Activated CD8-positive, alpha-beta T cell treated with anti-CD3 and anti-CD28 coated beads for 36 hours (primary cell): Measurements from ENCODE around the gene DNAJB8. TPM values are rescaled to one million over a fixed set of nuclear protein-coding genes. Genes with fewer than 3 reads are reported as not detected.

Experiments
- ATAC-seq: fragments of 200-7000 bp; cut with Tn5 transposase; one replicate; pipeline ENCODE4 v1.10.0; 2021; ENCODE audit warnings: mild to moderate bottlenecking, moderate library complexity
- CTCF ChIA-PET: fragments of 350-600 bp; sonication (Branson Sonifier 250); formaldehyde crosslinking; loops from one replicate; lab custom pipeline; 2021; ENCODE audit warnings: antibody characterized with exemption; lab: Charles Lee
- POLR2A ChIA-PET: fragments of 350-600 bp; sonication (Branson Sonifier 250); formaldehyde crosslinking; loops from one replicate; lab custom pipeline; 2021; ENCODE audit warnings: antibody characterized with exemption; lab: Charles Lee
- DNase-seq: peaks from one replicate; pipeline ENCODE4 v3.0.0-alpha.2; 2020
- H3K27ac Mint-ChIP-seq: one replicate; pipeline ENCODE4 v1.8.0; 2021; ENCODE audit warnings: mild to moderate bottlenecking, mixed read lengths
- H3K27me3 Mint-ChIP-seq: one replicate; pipeline ENCODE4 v1.8.0; 2021; ENCODE audit warnings: mixed read lengths
- H3K36me3 Mint-ChIP-seq: one replicate; pipeline ENCODE4 v1.8.0; 2021; ENCODE audit warnings: low read depth, mixed read lengths
- H3K4me1 Mint-ChIP-seq: one replicate; pipeline ENCODE4 v1.8.0; 2021; ENCODE audit warnings: low read depth, mixed read lengths
- H3K4me3 Mint-ChIP-seq: one replicate; pipeline ENCODE4 v1.8.0; 2021; ENCODE audit warnings: mild to moderate bottlenecking, moderate library complexity, mixed read lengths
- H3K9me3 Mint-ChIP-seq: one replicate; pipeline ENCODE4 v1.8.0; 2021; ENCODE audit warnings: mixed read lengths
- intact Hi-C: fragments of 100-400 bp; cut with micrococcal nuclease; formaldehyde crosslinking; loops from one replicate; pipeline ENCODE4 v1.10.0; 2022
- total RNA-seq, 2 experiments: library from RNA; stranded (reverse); gene quantifications; one replicate each; pipeline ENCODE4 v1.2.3, GENCODE V29; 2021
- TF ChIP-seq, protein P1 (sequence below): fragments of 200-600 bp; IDR thresholded peaks from one replicate; pipeline ENCODE4 v1.8.0; 2022; ENCODE audit warnings: antibody characterized with exemption, mild to moderate bottlenecking

DNAJB8 gene
- total RNA-seq, 2 experiments from 2014 or later, result not detected

- ChIA-PET POLR2A (no interaction called here), CTCF (no interaction called here)
- no peaks in the 10 kb centered on the region for H3K36me3 Mint-ChIP-seq
- ATAC-seq (no peak), DNase-seq (no peak)
- peaks cover 14% of the 10 kb centered on the region for H3K27me3 Mint-ChIP-seq
- H3K4me1 Mint-ChIP-seq, result no peaks in the 10 kb centered on the region
- TF ChIP-seq, protein P1, sequence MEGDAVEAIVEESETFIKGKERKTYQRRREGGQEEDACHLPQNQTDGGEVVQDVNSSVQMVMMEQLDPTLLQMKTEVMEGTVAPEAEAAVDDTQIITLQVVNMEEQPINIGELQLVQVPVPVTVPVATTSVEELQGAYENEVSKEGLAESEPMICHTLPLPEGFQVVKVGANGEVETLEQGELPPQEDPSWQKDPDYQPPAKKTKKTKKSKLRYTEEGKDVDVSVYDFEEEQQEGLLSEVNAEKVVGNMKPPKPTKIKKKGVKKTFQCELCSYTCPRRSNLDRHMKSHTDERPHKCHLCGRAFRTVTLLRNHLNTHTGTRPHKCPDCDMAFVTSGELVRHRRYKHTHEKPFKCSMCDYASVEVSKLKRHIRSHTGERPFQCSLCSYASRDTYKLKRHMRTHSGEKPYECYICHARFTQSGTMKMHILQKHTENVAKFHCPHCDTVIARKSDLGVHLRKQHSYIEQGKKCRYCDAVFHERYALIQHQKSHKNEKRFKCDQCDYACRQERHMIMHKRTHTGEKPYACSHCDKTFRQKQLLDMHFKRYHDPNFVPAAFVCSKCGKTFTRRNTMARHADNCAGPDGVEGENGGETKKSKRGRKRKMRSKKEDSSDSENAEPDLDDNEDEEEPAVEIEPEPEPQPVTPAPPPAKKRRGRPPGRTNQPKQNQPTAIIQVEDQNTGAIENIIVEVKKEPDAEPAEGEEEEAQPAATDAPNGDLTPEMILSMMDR, result no peak
- intact Hi-C loops, result no loop called here
- no peak overlapping the region for H3K27ac Mint-ChIP-seq
- no peaks in the 10 kb centered on the region for H3K9me3 Mint-ChIP-seq
- no peak overlapping the region for H3K4me3 Mint-ChIP-seq
Observed at GRCh38 chr3:128473180-128473519, 6.5 kb upstream of the DNAJB8 start.

- no peaks in the 10 kb centered on the region for H3K9me3 Mint-ChIP-seq
- ATAC-seq, result no peak
- H3K4me3 Mint-ChIP-seq, result no peak overlapping the region
- no peak overlapping the region for H3K27ac Mint-ChIP-seq
- CTCF ChIA-PET, result interaction anchor here (0.6 kb wide), 1 partner anchor 28 kb away, joined by 3 read pairs; no protein-coding TSS in a partner anchor
- H3K36me3 Mint-ChIP-seq, result no peaks in the 10 kb centered on the region
- no peak for DNase-seq
- H3K4me1 Mint-ChIP-seq, result no peaks in the 10 kb centered on the region
- intact Hi-C loops, result no loop called here
- TF ChIP-seq, protein P1, result no peak
- peaks cover 9% of the 10 kb centered on the region for H3K27me3 Mint-ChIP-seq
- POLR2A ChIA-PET, result interaction anchor here (0.6 kb wide), 1 partner anchor 128 kb away, joined by 4 read pairs; no protein-coding TSS in a partner anchor
Observed at GRCh38 chr3:128472449-128473179, 5.9 kb upstream of the DNAJB8 start.

GRCh38 chr3:128471720-128472119, 5.0 kb upstream of the DNAJB8 start:
- intact Hi-C loops, result no loop called here
- no peak for ATAC-seq
- Mint-ChIP-seq H3K36me3 (no peaks in the 10 kb centered on the region), H3K4me3 (no peak overlapping the region), H3K27me3 (peaks cover 7% of the 10 kb centered on the region), H3K9me3 (no peaks in the 10 kb centered on the region), H3K4me1 (peaks cover 7% of the 10 kb centered on the region), H3K27ac (no peak overlapping the region)
- TF ChIP-seq, protein P1, result no peak
- ChIA-PET CTCF (no interaction called here), POLR2A (no interaction called here)
- DNase-seq, result no peak

DNA sequence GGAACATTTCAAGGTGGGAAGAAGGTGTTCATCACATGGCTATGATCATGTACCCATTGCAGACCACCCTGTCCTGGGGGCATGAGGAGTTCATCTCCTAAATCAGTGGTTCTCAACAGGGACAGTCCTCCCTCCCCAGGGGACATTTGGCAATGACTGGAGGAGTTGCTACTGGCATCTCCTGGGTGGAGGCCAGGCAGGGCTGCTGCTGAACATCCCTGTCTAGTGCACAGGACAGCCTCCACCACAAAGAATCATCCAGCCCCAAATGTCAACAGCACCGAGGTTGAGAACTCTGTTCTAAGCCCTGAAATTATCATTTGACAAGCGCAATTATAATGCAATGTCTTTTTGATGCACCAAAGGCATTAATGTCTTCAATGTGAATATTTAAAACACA, 4.4 kb upstream of the DNAJB8 start:
- TF ChIP-seq, protein P1, result no peak
- CTCF ChIA-PET, result no interaction called here
- Mint-ChIP-seq H3K4me3 (no peak overlapping the region), H3K27me3 (peaks cover 10% of the 10 kb centered on the region), H3K36me3 (no peaks in the 10 kb centered on the region), H3K27ac (no peak overlapping the region), H3K9me3 (no peaks in the 10 kb centered on the region), H3K4me1 (peaks cover 7% of the 10 kb centered on the region)
- POLR2A ChIA-PET, result no interaction called here
- intact Hi-C loops, result no loop called here
- no peak for ATAC-seq
- DNase-seq, result no peak

GRCh38 chr3:128470134-128470899, 3.6 kb upstream of the DNAJB8 start:
- TF ChIP-seq, protein P1, result no peak
- POLR2A ChIA-PET, result interaction anchor here (1.2 kb wide), 1 partner anchor 13 kb away, joined by 3 read pairs; no protein-coding TSS in a partner anchor
- H3K27me3 Mint-ChIP-seq, result peaks cover 15% of the 10 kb centered on the region
- ATAC-seq (no peak), DNase-seq (no peak)
- H3K36me3 Mint-ChIP-seq, result no peaks in the 10 kb centered on the region
- no peaks in the 10 kb centered on the region for H3K9me3 Mint-ChIP-seq
- no peak overlapping the region for H3K27ac Mint-ChIP-seq
- CTCF ChIA-PET, result no interaction called here
- H3K4me1 Mint-ChIP-seq, result peaks cover 7% of the 10 kb centered on the region
- intact Hi-C loops, result no loop called here
- no peak overlapping the region for H3K4me3 Mint-ChIP-seq
